IMR-90 (cell line): ENCODE data around the gene MARCHF3.

Source experiments
- POLR2A ChIP-seq: IDR thresholded peaks from 2 replicates; pipeline ENCODE4 v1.6.1; 2012; ENCODE audit warnings: mild to moderate bottlenecking, low read depth, low read length
- TF ChIP-seq, protein P1 (sequence below): conservative IDR thresholded peaks from 2 replicates; pipeline ENCODE4 v1.5.1; 2012; ENCODE audit warnings: mild to moderate bottlenecking, low read depth, low read length, improper control_type of control experiment

- TF ChIP-seq POLR2A: no peak
- TF ChIP-seq, protein P1, sequence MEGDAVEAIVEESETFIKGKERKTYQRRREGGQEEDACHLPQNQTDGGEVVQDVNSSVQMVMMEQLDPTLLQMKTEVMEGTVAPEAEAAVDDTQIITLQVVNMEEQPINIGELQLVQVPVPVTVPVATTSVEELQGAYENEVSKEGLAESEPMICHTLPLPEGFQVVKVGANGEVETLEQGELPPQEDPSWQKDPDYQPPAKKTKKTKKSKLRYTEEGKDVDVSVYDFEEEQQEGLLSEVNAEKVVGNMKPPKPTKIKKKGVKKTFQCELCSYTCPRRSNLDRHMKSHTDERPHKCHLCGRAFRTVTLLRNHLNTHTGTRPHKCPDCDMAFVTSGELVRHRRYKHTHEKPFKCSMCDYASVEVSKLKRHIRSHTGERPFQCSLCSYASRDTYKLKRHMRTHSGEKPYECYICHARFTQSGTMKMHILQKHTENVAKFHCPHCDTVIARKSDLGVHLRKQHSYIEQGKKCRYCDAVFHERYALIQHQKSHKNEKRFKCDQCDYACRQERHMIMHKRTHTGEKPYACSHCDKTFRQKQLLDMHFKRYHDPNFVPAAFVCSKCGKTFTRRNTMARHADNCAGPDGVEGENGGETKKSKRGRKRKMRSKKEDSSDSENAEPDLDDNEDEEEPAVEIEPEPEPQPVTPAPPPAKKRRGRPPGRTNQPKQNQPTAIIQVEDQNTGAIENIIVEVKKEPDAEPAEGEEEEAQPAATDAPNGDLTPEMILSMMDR: no peak
These were observed 43.0 kb downstream of the MARCHF3 start for GRCh38 chr5:126987271-126987899.
